ENCODE measurements around the gene SH3RF3.

GRCh38 chr2:109365131-109365530 is 236.1 kb downstream of the SH3RF3 start:
- TF ChIP-seq EZH2 (IDR thresholded peaks at IDR 0.05; ENCODE audit: low read length) (no peak), CTCF (optimal IDR thresholded peaks at IDR 0.05 in 1 of 3, IDR thresholded peaks at IDR 0.05 in 1 of 3, conservative IDR thresholded peaks at IDR 0.05 in 1 of 3; ENCODE audit: extremely low read depth in 1 of 3, insufficient read depth in 2 of 3, low read length in 3 of 3) (no peak)

All from keratinocyte (primary cell).